OCI-LY1 (cell line): ENCODE measurements around the gene FANCC.

Source experiments
- EZH2 ChIP-seq: fragments of 200-600 bp; sonication (generic), shearing (Covaris generic); IDR thresholded peaks from 2 replicates; pipeline ENCODE4 v1.8.0; 2017; ENCODE audit warnings: borderline replicate concordance, mixed run types, mild to moderate bottlenecking, antibody characterized with exemption, low read length, moderate library complexity, mixed read lengths
- TF ChIP-seq, protein P1 (sequence below): fragments of 200-600 bp; sonication (generic), shearing (Covaris generic); IDR thresholded peaks from 2 replicates; pipeline ENCODE4 v1.5.1; 2017; ENCODE audit warnings: mild to moderate bottlenecking, antibody characterized with exemption, low read length, moderate library complexity, mixed read lengths

DNA sequence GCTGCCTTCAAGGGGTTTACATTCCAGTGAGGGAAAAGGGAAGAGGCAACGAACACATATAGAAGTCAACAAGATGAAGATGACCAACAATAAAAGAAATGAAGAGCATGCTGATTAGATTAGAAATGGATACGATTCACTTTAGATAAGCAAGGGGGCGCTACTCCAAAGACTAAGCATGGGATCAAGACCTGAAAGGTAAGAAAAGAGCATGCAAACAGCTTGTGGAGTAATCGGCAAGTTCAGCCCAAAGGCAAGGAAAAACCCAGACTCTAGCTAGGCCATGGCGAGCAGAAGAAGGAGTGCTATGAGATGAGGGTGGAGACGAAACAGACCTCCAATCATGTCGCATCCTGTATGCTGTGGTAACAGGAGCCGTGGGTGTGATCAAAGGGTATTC lies 124.4 kb downstream of the FANCC start:
- TF ChIP-seq, protein P1, sequence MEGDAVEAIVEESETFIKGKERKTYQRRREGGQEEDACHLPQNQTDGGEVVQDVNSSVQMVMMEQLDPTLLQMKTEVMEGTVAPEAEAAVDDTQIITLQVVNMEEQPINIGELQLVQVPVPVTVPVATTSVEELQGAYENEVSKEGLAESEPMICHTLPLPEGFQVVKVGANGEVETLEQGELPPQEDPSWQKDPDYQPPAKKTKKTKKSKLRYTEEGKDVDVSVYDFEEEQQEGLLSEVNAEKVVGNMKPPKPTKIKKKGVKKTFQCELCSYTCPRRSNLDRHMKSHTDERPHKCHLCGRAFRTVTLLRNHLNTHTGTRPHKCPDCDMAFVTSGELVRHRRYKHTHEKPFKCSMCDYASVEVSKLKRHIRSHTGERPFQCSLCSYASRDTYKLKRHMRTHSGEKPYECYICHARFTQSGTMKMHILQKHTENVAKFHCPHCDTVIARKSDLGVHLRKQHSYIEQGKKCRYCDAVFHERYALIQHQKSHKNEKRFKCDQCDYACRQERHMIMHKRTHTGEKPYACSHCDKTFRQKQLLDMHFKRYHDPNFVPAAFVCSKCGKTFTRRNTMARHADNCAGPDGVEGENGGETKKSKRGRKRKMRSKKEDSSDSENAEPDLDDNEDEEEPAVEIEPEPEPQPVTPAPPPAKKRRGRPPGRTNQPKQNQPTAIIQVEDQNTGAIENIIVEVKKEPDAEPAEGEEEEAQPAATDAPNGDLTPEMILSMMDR = peak; percentile 48; the same call in 1 of the 2 replicates
- TF ChIP-seq EZH2 = no peak
